Panc1 (cell line): ENCODE data around the gene API5. TPM values are rescaled to one million over a fixed set of nuclear protein-coding genes. Genes with fewer than 3 reads are reported as not detected.

Source experiments
- ATAC-seq: fragments of 200-7000 bp; cut with Tn5 transposase; 2 replicates; pipeline ENCODE4 v1.9.1; 2020; ENCODE audit warnings: mild to moderate bottlenecking, moderate library complexity
- BruUV-seq: library from RNA; stranded (reverse); fragments of 400-500 nt; replicated peaks from 2 replicates; lab custom pipeline; 2021; lab: Mats Ljungman, UMichigan
- CTCF ChIA-PET: fragments of 300-600 bp; sonication (Branson Sonifier 250); formaldehyde crosslinking; loops from one replicate; lab custom pipeline; 2022; ENCODE audit warnings: antibody characterized with exemption; lab: Charles Lee
- POLR2A ChIA-PET: fragments of 300-600 bp; sonication (Branson Sonifier 250); formaldehyde crosslinking; loops from one replicate; lab custom pipeline; 2022; ENCODE audit warnings: antibody characterized with exemption; lab: Charles Lee
- DNase-seq: peaks from one replicate; pipeline ENCODE4 v3.0.0-alpha.2; 2010; ENCODE audit warnings: low read depth, low spot score
- H3K27ac ChIP-seq: 2 replicates; pipeline ENCODE4 v1.5.1; 2011; ENCODE audit warnings: mild to moderate bottlenecking, low read length, inconsistent platforms
- H3K27me3 ChIP-seq: fragments of 200-500 bp; sonication (Bioruptor generic); 2 replicates; pipeline ENCODE4 v1.6.0; 2014; ENCODE audit warnings: low read length, inconsistent platforms; ENCODE audit not compliant: control insufficient read depth, insufficient read depth
- H3K36me3 ChIP-seq: fragments of 200-500 bp; sonication (Bioruptor generic); 2 replicates; pipeline ENCODE4 v1.5.1; 2014; ENCODE audit warnings: inconsistent platforms, mild to moderate bottlenecking, low read length, moderate library complexity; ENCODE audit not compliant: control insufficient read depth, insufficient read depth
- H3K4me1 ChIP-seq: 2 replicates; pipeline ENCODE4 v1.5.1; 2011; ENCODE audit warnings: inconsistent platforms, mild to moderate bottlenecking, low read length, moderate library complexity; ENCODE audit not compliant: control insufficient read depth, insufficient read depth
- H3K4me3 ChIP-seq, 2 experiments: 2 replicates each; pipeline ENCODE4 v1.5.1; 2011 to 2012; ENCODE audit warnings: low read depth in 2 of 2, low read length in 2 of 2, mild to moderate bottlenecking in 2 of 2, inconsistent platforms in 1 of 2, moderate library complexity in 1 of 2
- H3K9me3 ChIP-seq: fragments of 200-500 bp; sonication (Bioruptor generic); 2 replicates; pipeline ENCODE4 v1.5.1; 2014; ENCODE audit warnings: low read depth, mild to moderate bottlenecking, inconsistent platforms, low read length, moderate library complexity; ENCODE audit not compliant: control insufficient read depth, insufficient read depth
- POLR2AphosphoS5 ChIP-seq: IDR thresholded peaks from 2 replicates; pipeline ENCODE4 v1.6.1; 2012; ENCODE audit warnings: mild to moderate bottlenecking, low read depth, low read length, moderate library complexity
- SIN3A ChIP-seq: IDR thresholded peaks from 2 replicates; pipeline ENCODE4 v1.6.1; 2012; ENCODE audit warnings: low read depth, mild to moderate bottlenecking, low read length, moderate library complexity, borderline replicate concordance; ENCODE audit not compliant: insufficient read depth
- TCF7L2 ChIP-seq: IDR thresholded peaks from 2 replicates; pipeline ENCODE4 v1.6.1; 2011; ENCODE audit warnings: mild to moderate bottlenecking, low read depth, low read length, inconsistent platforms
- in situ Hi-C: cut with HindIII; loops from 2 replicates; pipeline ENCODE4 v1.10.0; 2016; ENCODE audit warnings: low sequenced_read_pairs, low pct_unique_long_range_greater_than_20kb
- intact Hi-C: fragments of 100-400 bp; cut with micrococcal nuclease; formaldehyde crosslinking; loops from one replicate; pipeline ENCODE4 v1.10.0; 2022; ENCODE audit not compliant: unreplicated experiment
- total RNA-seq: library from RNA; stranded (reverse); gene quantifications from one replicate; pipeline ENCODE4 v1.2.1, GENCODE V29; 2021; ENCODE audit not compliant: unreplicated experiment
- TF ChIP-seq, protein P1 (sequence below): fragments of 450-650 bp; IDR thresholded peaks from 2 replicates; pipeline ENCODE4 v1.5.1; 2017; ENCODE audit warnings: mild to moderate bottlenecking
- TF ChIP-seq, protein P2 (sequence below), 2 experiments: IDR thresholded peaks; 2 replicates each; pipeline ENCODE4 v1.6.1; 2011 to 2012; ENCODE audit warnings: low read depth in 2 of 2, control low read depth in 1 of 2, low read length in 1 of 2, mild to moderate bottlenecking in 1 of 2, moderate library complexity in 1 of 2; ENCODE audit not compliant: insufficient read depth in 1 of 2

Gene API5
- total RNA-seq, 1 experiment from 2014 or later = 102 TPM

DNA sequence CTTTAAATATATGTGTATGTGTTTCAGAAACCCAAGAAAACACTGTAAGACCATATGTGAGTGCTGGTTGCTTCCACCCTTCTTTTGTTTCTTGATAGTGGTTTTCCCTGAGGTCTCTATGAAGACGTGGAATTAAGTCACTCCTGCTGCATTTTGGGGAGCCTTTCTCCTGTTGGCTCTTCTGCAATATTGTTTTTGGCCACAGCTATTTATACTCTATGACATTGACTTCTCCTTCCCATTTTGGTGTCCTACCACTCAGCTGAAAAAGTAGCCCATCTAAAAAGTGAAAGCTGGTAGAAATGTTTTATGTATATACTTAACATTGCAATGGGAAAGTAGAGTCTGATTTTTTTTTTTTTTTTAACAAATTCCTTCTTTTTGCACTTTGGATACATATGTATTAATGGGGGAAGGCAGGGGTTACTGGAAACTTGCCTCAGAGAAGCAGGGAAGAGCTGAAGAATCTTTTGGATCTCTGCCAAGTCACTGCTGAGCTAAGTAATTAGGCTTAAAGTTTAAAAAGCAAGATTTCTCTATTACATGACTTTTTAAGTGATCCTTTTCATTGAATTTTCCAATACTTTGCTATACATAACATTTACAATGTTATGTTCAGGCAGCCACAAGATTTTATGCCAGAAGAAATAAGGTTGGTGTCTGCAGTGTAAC, 48.7 kb downstream of the API5 start:
- no peaks in the 10 kb centered on the region for H3K9me3 ChIP-seq
- no peaks in the 10 kb centered on the region for H3K27me3 ChIP-seq
- BruUV-seq = TSS peak; percentile 71
- POLR2A ChIA-PET = no interaction called here
- in situ Hi-C loops = no loop called here
- peaks cover 19% of the 10 kb centered on the region for H3K4me1 ChIP-seq
- CTCF ChIA-PET = interaction anchor here (0.6 kb wide), 1 partner anchor 12 kb away, joined by 5 read pairs; no protein-coding TSS in a partner anchor
- DNase-seq (no peak), ATAC-seq (no peak)
- intact Hi-C loops = no loop called here
- H3K36me3 ChIP-seq = no peaks in the 10 kb centered on the region; the same call in none of the 2 replicates
- H3K27ac ChIP-seq = peak overlapping the region; percentile 98; the same call in 1 of the 2 replicates
- TF ChIP-seq, protein P1, sequence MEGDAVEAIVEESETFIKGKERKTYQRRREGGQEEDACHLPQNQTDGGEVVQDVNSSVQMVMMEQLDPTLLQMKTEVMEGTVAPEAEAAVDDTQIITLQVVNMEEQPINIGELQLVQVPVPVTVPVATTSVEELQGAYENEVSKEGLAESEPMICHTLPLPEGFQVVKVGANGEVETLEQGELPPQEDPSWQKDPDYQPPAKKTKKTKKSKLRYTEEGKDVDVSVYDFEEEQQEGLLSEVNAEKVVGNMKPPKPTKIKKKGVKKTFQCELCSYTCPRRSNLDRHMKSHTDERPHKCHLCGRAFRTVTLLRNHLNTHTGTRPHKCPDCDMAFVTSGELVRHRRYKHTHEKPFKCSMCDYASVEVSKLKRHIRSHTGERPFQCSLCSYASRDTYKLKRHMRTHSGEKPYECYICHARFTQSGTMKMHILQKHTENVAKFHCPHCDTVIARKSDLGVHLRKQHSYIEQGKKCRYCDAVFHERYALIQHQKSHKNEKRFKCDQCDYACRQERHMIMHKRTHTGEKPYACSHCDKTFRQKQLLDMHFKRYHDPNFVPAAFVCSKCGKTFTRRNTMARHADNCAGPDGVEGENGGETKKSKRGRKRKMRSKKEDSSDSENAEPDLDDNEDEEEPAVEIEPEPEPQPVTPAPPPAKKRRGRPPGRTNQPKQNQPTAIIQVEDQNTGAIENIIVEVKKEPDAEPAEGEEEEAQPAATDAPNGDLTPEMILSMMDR = no peak
- TF ChIP-seq TCF7L2 (no peak), POLR2AphosphoS5 (no peak), SIN3A (no peak)
- TF ChIP-seq, protein P2, sequence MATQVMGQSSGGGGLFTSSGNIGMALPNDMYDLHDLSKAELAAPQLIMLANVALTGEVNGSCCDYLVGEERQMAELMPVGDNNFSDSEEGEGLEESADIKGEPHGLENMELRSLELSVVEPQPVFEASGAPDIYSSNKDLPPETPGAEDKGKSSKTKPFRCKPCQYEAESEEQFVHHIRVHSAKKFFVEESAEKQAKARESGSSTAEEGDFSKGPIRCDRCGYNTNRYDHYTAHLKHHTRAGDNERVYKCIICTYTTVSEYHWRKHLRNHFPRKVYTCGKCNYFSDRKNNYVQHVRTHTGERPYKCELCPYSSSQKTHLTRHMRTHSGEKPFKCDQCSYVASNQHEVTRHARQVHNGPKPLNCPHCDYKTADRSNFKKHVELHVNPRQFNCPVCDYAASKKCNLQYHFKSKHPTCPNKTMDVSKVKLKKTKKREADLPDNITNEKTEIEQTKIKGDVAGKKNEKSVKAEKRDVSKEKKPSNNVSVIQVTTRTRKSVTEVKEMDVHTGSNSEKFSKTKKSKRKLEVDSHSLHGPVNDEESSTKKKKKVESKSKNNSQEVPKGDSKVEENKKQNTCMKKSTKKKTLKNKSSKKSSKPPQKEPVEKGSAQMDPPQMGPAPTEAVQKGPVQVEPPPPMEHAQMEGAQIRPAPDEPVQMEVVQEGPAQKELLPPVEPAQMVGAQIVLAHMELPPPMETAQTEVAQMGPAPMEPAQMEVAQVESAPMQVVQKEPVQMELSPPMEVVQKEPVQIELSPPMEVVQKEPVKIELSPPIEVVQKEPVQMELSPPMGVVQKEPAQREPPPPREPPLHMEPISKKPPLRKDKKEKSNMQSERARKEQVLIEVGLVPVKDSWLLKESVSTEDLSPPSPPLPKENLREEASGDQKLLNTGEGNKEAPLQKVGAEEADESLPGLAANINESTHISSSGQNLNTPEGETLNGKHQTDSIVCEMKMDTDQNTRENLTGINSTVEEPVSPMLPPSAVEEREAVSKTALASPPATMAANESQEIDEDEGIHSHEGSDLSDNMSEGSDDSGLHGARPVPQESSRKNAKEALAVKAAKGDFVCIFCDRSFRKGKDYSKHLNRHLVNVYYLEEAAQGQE (IDR thresholded peaks at IDR 0.05; ENCODE audit: insufficient read depth in 1 of 2, low read depth in 2 of 2, low read length in 1 of 2) = no peak
- H3K4me3 ChIP-seq = peak overlapping the region; percentile 80 to 100

DNA sequence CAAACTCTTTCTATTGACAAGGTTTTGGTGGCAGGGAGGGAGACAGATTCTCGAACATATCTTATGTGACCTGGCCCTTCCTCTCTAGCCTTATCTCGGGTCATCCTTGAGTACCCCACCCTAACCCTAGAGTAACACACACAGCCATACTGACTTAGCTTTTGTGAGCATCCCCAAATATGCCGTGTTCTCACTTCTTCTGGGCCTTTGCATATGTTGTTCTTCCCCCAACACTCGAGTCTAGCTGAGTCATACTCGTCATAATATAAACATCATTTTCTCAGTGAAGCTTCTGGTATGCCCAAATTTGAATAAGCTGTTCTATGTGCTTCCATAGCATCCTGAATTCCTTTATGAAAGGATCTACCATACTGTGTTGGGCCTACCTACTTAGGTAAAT, 54.9 kb downstream of the API5 start:
- ATAC-seq (no peak), DNase-seq (no peak)
- ChIA-PET CTCF (no interaction called here), POLR2A (interaction anchor here (0.6 kb wide), 1 partner anchor 1375 kb away, joined by 3 read pairs; no protein-coding TSS in a partner anchor)
- Histone ChIP-seq H3K27ac (no peak overlapping the region), H3K36me3 (no peaks in the 10 kb centered on the region; the same call in 1 of the 2 replicates), H3K27me3 (no peaks in the 10 kb centered on the region), H3K9me3 (no peaks in the 10 kb centered on the region), H3K4me3 (no peak overlapping the region), H3K4me1 (no peaks in the 10 kb centered on the region)
- BruUV-seq = no TSS peak
- intact Hi-C loops (no loop called here), in situ Hi-C loops (no loop called here)
- TF ChIP-seq POLR2AphosphoS5 (no peak), SIN3A (no peak), TCF7L2 (no peak)
- TF ChIP-seq, protein P1 = no peak
- TF ChIP-seq, protein P2 (IDR thresholded peaks at IDR 0.05; ENCODE audit: insufficient read depth in 1 of 2, low read depth in 2 of 2, low read length in 1 of 2) = no peak
